Upper lobe of left lung (tissue), 4 donors: ENCODE measurements around the gene ZNF609.

ENCODE experiments used
- EP300 ChIP-seq, 4 donors: sonication (generic); formaldehyde crosslinking; IDR thresholded peaks; one replicate each; pipeline ENCODE4 v1.5.1; 2017; ENCODE audit warnings: antibody characterized with exemption in 4 of 4, control low read depth in 2 of 4
- POLR2A ChIP-seq, 4 donors: fragments of 450-650 bp; IDR thresholded peaks; one replicate each; pipeline ENCODE4 v1.5.1; 2016 to 2017; ENCODE audit warnings: antibody characterized with exemption in 4 of 4, mild to moderate bottlenecking in 2 of 4
- POLR2AphosphoS5 ChIP-seq, 2 donors: sonication (generic); formaldehyde crosslinking; IDR thresholded peaks; one replicate each; pipeline ENCODE4 v1.5.1; 2017; ENCODE audit warnings: antibody characterized with exemption in 2 of 2
- TF ChIP-seq, protein P1 (sequence below), 6 experiments: fragments of 450-650 bp in 4 of 6; fragments of 200-600 bp in 2 of 6; sonication (generic) in 2 of 6; IDR thresholded peaks; one replicate each; pipeline ENCODE4 v1.5.1; 2016 to 2019; ENCODE audit warnings: antibody characterized with exemption in 6 of 6

DNA sequence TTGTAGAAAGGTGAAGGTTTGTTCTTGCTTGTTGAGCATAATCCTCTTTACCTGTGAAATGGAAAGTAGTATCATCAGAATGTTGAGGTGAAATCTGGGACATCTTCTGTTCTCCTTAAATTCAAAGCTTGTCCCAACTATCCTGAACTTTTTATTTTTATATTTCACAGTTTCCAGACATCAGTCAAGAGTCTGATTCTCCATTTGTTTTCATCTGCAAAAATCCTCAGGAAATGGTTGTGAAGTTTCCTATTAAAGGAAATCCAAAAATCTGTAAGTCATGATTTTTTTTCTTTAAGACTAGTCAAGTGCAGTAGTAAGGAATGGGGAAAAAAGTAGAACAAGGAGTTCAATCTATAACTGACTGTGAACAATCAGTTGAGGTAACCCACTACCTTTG is 15.5 kb upstream of the ZNF609 start:
- TF ChIP-seq POLR2AphosphoS5 (IDR thresholded peaks at IDR 0.05) (no peak), POLR2A (IDR thresholded peaks at IDR 0.05) (no peak), EP300 (IDR thresholded peaks at IDR 0.05) (no peak)
- TF ChIP-seq, protein P1, sequence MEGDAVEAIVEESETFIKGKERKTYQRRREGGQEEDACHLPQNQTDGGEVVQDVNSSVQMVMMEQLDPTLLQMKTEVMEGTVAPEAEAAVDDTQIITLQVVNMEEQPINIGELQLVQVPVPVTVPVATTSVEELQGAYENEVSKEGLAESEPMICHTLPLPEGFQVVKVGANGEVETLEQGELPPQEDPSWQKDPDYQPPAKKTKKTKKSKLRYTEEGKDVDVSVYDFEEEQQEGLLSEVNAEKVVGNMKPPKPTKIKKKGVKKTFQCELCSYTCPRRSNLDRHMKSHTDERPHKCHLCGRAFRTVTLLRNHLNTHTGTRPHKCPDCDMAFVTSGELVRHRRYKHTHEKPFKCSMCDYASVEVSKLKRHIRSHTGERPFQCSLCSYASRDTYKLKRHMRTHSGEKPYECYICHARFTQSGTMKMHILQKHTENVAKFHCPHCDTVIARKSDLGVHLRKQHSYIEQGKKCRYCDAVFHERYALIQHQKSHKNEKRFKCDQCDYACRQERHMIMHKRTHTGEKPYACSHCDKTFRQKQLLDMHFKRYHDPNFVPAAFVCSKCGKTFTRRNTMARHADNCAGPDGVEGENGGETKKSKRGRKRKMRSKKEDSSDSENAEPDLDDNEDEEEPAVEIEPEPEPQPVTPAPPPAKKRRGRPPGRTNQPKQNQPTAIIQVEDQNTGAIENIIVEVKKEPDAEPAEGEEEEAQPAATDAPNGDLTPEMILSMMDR (IDR thresholded peaks at IDR 0.05), result no peak
